ENCODE data around the gene C4orf17. TPM values are rescaled to one million over a fixed set of nuclear protein-coding genes. Genes with fewer than 3 reads are reported as not detected.

C4orf17 gene
- total and polyA plus RNA-seq, 12 donors, result not detected

GRCh38 chr4:99591757-99592156, 80.9 kb downstream of the C4orf17 start:
- H3K27ac ChIP-seq, result no peak overlapping the region
- no peaks in the 10 kb centered on the region for H3K36me3 ChIP-seq (replicated peaks in 1 of 2)
- DNase-seq, result no peak
- TF ChIP-seq POLR2A (IDR thresholded peaks at IDR 0.05) (no peak), CTCF (IDR thresholded peaks at IDR 0.05) (no peak)
- no peaks in the 10 kb centered on the region for H3K27me3 ChIP-seq
- 90 to 99% (median 95%) methylated on average over 3 of the region's 3 CpGs for WGBS, 4 donors
- no peaks in the 10 kb centered on the region for H3K9me3 ChIP-seq (replicated peaks in 1 of 3)
- intact Hi-C loops (cut with DNase I), result no loop called here
- H3K4me1 ChIP-seq (replicated peaks in 1 of 2), result no peaks in the 10 kb centered on the region
- H3K4me3 ChIP-seq, result no peak overlapping the region

Other genes starting within 250 kb of the C4orf17 start
- 1 to 10 TPM in 2 of 9 donors, under 1 TPM in 2, not detected in 5; 0.42 to 1.5 (median 0.90) TPM for gene ADH1A, start 220.0 kb upstream of the C4orf17 start, total RNA-seq
- gene ADH1A, start 220.0 kb upstream of the C4orf17 start, polyA plus RNA-seq, result not detected
- 100 to 1,000 TPM in 8 of 9 donors, 10 to 100 TPM in 1; 20.0 to 615 (median 360) TPM for gene ADH1B, start 189.6 kb upstream of the C4orf17 start, total RNA-seq
- gene ADH1B, start 189.6 kb upstream of the C4orf17 start, polyA plus RNA-seq, result 100 to 1,000 TPM; 118 to 208 (median 142) TPM
- 1 to 10 TPM in 5 of 9 donors, under 1 TPM in 4; 0.32 to 3.6 (median 1.1) TPM for gene ADH1C, start 158.3 kb upstream of the C4orf17 start, total RNA-seq
- 1 to 10 TPM in 2 of 3 donors, under 1 TPM in 1; 0.51 to 3.4 (median 1.5) TPM for gene ADH1C, start 158.3 kb upstream of the C4orf17 start, polyA plus RNA-seq
- gene ADH7, start 75.7 kb upstream of the C4orf17 start, total RNA-seq, result not detected
- gene ADH7, start 75.7 kb upstream of the C4orf17 start, polyA plus RNA-seq, result under 1 TPM in 1 of 3 donors, not detected in 2; 0.13 TPM
- 10 to 100 TPM in 1 of 9 donors, 1 to 10 TPM in 8; 2.1 to 20.4 (median 6.4) TPM for gene TRMT10A, start 53.0 kb downstream of the C4orf17 start, total RNA-seq
- gene TRMT10A, start 53.0 kb downstream of the C4orf17 start, polyA plus RNA-seq, result 10 to 100 TPM in 1 of 3 donors, 1 to 10 TPM in 2; 3.7 to 15.1 (median 4.1) TPM
- under 1 TPM in 8 of 9 donors, not detected in 1; 0.26 to 0.98 (median 0.40) TPM for gene MTTP, start 63.8 kb downstream of the C4orf17 start, total RNA-seq
- under 1 TPM; 0.16 to 0.37 (median 0.17) TPM for gene MTTP, start 63.8 kb downstream of the C4orf17 start, polyA plus RNA-seq
- gene C4orf54, start 146.8 kb downstream of the C4orf17 start, total RNA-seq, result under 1 TPM in 8 of 9 donors, not detected in 1; under 0.01 to 0.37 (median 0.12) TPM
- under 1 TPM; 0.03 to 0.09 (median 0.08) TPM for gene C4orf54, start 146.8 kb downstream of the C4orf17 start, polyA plus RNA-seq